Measurements from ENCODE around the gene CDKN1A.
A peak's percentile ranks its signal among the peaks of the same experiment; 100 is the strongest.
"Not testable (repeated sequence)": the region's sequence is repeated elsewhere in the genome, so short reads cannot be mapped to it uniquely, and the experiment has no call there.

CDKN1A gene

GRCh38 chr6:36721369-36722140 is 43.0 kb downstream of the CDKN1A start:
- TF ChIP-seq CTCF (IDR thresholded peaks at IDR 0.05; ENCODE audit: borderline replicate concordance, control extremely low read depth, extremely low read depth, insufficient read depth, missing control alignments) = no peak
- in situ Hi-C loops (cut with MboI; ENCODE audit: low sequenced_read_pairs, unreplicated experiment) = no loop called here
- DNase-seq (ENCODE audit: low spot score) = no peak

- in situ Hi-C loops (cut with MboI; ENCODE audit: low sequenced_read_pairs, unreplicated experiment) = no loop called here
- no peak for DNase-seq (ENCODE audit: low spot score)
Observed at GRCh38 chr6:36722365-36722764, 43.9 kb downstream of the CDKN1A start.

GRCh38 chr6:36722879-36723278 is 44.4 kb downstream of the CDKN1A start:
- DNase-seq (ENCODE audit: low spot score) = no peak
- TF ChIP-seq CTCF (IDR thresholded peaks at IDR 0.05; ENCODE audit: borderline replicate concordance, control extremely low read depth, extremely low read depth, insufficient read depth, missing control alignments) = no peak
- in situ Hi-C loops (cut with MboI; ENCODE audit: low sequenced_read_pairs, unreplicated experiment) = no loop called here

More at GRCh38 chr6:36722365-36722764, 43.9 kb downstream of the CDKN1A start:
- TF ChIP-seq CTCF (IDR thresholded peaks at IDR 0.05; ENCODE audit: borderline replicate concordance, control extremely low read depth, extremely low read depth, insufficient read depth, missing control alignments) = no peak

GRCh38 chr6:36723992-36724391 is 45.5 kb downstream of the CDKN1A start:
- DNase-seq (ENCODE audit: low spot score); in situ Hi-C loops (cut with MboI; ENCODE audit: low sequenced_read_pairs, unreplicated experiment): not testable (repeated sequence)

GRCh38 chr6:36724514-36725390 is 46.2 kb downstream of the CDKN1A start:
- peak; percentile 80 for DNase-seq (ENCODE audit: low spot score)
- TF ChIP-seq CTCF (IDR thresholded peaks at IDR 0.05; ENCODE audit: borderline replicate concordance, control extremely low read depth, extremely low read depth, insufficient read depth, missing control alignments) = peak; percentile 55
- in situ Hi-C loops (cut with MboI; ENCODE audit: low sequenced_read_pairs, unreplicated experiment) = no loop called here

GRCh38 chr6:36725581-36725980 is 47.1 kb downstream of the CDKN1A start:
- no peak for TF ChIP-seq CTCF (IDR thresholded peaks at IDR 0.05; ENCODE audit: borderline replicate concordance, control extremely low read depth, extremely low read depth, insufficient read depth, missing control alignments)
- in situ Hi-C loops (cut with MboI; ENCODE audit: low sequenced_read_pairs, unreplicated experiment) = no loop called here
- no peak for DNase-seq (ENCODE audit: low spot score)

Measured in GM13976 (cell line).